Measurements from ENCODE around the gene IRF7. TPM values are rescaled to one million over a fixed set of nuclear protein-coding genes. Genes with fewer than 3 reads are reported as not detected.

IRF7 gene
- total and polyA plus RNA-seq, 2 experiments from 2014 or later, result 12.3 to 17.3 TPM

DNA sequence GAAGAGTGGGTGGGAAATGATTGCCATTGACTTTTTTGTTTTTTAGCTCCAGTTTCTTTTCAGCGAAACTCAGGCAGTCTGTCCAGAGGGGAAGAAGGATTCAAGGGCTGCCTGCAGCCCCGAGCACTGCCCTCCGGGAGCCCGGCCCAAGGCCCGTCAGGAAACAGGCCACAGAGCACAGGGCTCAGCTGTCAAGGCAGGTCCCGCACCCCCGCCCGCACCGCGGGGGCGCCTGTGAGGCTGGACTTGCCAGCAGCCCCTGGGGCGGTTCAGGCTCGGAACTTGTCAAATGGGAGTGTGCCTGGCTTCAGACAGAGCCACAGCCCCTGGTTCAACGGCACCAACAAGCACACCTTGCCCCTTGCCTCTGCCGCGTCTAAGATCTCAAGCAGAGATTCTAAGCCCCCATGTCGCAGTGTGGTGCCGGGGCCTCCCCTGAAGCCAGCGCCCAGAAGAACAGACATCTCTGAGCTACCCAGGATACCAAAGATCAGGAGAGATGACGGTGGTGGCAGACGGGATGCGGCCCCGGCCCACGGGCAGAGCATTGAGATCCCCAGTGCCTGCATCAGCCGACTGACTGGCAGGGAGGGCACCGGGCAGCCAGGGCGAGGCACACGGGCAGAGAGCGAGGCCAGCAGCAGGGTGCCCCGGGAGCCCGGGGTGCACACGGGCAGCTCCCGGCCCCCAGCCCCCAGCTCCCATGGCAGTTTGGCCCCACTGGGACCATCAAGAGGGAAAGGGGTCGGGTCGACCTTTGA lies 8.6 kb downstream of the IRF7 start (continued):
- TF ChIP-seq, protein P1, sequence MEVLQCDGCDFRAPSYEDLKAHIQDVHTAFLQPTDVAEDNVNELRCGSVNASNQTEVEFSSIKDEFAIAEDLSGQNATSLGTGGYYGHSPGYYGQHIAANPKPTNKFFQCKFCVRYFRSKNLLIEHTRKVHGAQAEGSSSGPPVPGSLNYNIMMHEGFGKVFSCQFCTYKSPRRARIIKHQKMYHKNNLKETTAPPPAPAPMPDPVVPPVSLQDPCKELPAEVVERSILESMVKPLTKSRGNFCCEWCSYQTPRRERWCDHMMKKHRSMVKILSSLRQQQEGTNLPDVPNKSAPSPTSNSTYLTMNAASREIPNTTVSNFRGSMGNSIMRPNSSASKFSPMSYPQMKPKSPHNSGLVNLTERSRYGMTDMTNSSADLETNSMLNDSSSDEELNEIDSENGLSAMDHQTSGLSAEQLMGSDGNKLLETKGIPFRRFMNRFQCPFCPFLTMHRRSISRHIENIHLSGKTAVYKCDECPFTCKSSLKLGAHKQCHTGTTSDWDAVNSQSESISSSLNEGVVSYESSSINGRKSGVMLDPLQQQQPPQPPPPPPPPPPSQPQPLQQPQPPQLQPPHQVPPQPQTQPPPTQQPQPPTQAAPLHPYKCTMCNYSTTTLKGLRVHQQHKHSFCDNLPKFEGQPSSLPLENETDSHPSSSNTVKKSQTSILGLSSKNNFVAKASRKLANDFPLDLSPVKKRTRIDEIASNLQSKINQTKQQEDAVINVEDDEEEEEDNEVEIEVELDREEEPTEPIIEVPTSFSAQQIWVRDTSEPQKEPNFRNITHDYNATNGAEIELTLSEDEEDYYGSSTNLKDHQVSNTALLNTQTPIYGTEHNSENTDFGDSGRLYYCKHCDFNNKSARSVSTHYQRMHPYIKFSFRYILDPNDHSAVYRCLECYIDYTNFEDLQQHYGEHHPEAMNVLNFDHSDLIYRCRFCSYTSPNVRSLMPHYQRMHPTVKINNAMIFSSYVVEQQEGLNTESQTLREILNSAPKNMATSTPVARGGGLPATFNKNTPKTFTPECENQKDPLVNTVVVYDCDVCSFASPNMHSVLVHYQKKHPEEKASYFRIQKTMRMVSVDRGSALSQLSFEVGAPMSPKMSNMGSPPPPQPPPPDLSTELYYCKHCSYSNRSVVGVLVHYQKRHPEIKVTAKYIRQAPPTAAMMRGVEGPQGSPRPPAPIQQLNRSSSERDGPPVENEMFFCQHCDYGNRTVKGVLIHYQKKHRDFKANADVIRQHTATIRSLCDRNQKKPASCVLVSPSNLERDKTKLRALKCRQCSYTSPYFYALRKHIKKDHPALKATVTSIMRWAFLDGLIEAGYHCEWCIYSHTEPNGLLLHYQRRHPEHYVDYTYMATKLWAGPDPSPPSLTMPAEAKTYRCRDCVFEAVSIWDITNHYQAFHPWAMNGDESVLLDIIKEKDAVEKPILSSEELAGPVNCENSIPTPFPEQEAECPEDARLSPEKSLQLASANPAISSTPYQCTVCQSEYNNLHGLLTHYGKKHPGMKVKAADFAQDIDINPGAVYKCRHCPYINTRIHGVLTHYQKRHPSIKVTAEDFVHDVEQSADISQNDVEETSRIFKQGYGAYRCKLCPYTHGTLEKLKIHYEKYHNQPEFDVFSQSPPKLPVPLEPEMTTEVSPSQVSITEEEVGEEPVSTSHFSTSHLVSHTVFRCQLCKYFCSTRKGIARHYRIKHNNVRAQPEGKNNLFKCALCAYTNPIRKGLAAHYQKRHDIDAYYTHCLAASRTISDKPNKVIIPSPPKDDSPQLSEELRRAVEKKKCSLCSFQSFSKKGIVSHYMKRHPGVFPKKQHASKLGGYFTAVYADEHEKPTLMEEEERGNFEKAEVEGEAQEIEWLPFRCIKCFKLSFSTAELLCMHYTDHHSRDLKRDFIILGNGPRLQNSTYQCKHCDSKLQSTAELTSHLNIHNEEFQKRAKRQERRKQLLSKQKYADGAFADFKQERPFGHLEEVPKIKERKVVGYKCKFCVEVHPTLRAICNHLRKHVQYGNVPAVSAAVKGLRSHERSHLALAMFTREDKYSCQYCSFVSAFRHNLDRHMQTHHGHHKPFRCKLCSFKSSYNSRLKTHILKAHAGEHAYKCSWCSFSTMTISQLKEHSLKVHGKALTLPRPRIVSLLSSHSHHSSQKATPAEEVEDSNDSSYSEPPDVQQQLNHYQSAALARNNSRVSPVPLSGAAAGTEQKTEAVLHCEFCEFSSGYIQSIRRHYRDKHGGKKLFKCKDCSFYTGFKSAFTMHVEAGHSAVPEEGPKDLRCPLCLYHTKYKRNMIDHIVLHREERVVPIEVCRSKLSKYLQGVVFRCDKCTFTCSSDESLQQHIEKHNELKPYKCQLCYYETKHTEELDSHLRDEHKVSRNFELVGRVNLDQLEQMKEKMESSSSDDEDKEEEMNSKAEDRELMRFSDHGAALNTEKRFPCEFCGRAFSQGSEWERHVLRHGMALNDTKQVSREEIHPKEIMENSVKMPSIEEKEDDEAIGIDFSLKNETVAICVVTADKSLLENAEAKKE (CRISPR knock-in tag; IDR thresholded peaks at IDR 0.05), result no peak
- TF ChIP-seq NANOG (IDR thresholded peaks at IDR 0.05; ENCODE audit: borderline replicate concordance), result no peak
- TF ChIP-seq, protein P2, sequence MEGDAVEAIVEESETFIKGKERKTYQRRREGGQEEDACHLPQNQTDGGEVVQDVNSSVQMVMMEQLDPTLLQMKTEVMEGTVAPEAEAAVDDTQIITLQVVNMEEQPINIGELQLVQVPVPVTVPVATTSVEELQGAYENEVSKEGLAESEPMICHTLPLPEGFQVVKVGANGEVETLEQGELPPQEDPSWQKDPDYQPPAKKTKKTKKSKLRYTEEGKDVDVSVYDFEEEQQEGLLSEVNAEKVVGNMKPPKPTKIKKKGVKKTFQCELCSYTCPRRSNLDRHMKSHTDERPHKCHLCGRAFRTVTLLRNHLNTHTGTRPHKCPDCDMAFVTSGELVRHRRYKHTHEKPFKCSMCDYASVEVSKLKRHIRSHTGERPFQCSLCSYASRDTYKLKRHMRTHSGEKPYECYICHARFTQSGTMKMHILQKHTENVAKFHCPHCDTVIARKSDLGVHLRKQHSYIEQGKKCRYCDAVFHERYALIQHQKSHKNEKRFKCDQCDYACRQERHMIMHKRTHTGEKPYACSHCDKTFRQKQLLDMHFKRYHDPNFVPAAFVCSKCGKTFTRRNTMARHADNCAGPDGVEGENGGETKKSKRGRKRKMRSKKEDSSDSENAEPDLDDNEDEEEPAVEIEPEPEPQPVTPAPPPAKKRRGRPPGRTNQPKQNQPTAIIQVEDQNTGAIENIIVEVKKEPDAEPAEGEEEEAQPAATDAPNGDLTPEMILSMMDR (conservative IDR thresholded peaks at IDR 0.05; ENCODE audit: low read depth in 2 of 2), result no peak
- no peak for TF ChIP-seq STAT1 (IDR thresholded peaks at IDR 0.05; ENCODE audit: unreplicated experiment)
- no peak for TF ChIP-seq EZH2phosphoT487 (IDR thresholded peaks at IDR 0.05; ENCODE audit: unreplicated experiment)
- TF ChIP-seq, protein P3, sequence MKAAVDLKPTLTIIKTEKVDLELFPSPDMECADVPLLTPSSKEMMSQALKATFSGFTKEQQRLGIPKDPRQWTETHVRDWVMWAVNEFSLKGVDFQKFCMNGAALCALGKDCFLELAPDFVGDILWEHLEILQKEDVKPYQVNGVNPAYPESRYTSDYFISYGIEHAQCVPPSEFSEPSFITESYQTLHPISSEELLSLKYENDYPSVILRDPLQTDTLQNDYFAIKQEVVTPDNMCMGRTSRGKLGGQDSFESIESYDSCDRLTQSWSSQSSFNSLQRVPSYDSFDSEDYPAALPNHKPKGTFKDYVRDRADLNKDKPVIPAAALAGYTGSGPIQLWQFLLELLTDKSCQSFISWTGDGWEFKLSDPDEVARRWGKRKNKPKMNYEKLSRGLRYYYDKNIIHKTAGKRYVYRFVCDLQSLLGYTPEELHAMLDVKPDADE (IDR thresholded peaks at IDR 0.05), result no peak
